ENCODE data around the gene SPSB2.

DNA sequence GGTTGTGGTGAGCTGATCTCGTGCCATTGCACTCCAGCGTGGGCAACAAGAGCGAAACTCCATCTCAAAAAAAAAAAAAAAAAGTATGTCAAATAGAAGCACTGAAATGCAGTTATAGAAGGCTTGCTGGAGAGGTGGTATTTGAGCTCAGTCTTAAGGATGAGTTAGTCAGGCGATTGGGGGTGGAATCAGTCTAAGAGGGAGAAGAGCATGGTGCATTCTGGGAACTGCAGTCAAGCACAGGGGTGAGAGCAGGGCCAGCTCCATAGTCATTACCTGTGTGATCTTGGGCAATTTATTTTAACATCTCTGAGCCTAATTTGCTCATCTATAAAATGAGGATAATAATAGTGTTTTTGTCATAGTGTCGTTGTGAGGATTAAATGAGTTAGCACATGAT lies 38.2 kb downstream of the SPSB2 start:
- no peak for TF ChIP-seq EZH2 (IDR thresholded peaks at IDR 0.05; ENCODE audit: borderline replicate concordance, low read length)
- TF ChIP-seq, protein P1, sequence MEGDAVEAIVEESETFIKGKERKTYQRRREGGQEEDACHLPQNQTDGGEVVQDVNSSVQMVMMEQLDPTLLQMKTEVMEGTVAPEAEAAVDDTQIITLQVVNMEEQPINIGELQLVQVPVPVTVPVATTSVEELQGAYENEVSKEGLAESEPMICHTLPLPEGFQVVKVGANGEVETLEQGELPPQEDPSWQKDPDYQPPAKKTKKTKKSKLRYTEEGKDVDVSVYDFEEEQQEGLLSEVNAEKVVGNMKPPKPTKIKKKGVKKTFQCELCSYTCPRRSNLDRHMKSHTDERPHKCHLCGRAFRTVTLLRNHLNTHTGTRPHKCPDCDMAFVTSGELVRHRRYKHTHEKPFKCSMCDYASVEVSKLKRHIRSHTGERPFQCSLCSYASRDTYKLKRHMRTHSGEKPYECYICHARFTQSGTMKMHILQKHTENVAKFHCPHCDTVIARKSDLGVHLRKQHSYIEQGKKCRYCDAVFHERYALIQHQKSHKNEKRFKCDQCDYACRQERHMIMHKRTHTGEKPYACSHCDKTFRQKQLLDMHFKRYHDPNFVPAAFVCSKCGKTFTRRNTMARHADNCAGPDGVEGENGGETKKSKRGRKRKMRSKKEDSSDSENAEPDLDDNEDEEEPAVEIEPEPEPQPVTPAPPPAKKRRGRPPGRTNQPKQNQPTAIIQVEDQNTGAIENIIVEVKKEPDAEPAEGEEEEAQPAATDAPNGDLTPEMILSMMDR (conservative IDR thresholded peaks at IDR 0.05 in 1 of 2, IDR thresholded peaks at IDR 0.05 in 1 of 2; ENCODE audit: extremely low read depth in 1 of 2, insufficient read depth in 1 of 2, low read depth in 1 of 2, low read length in 2 of 2): no peak
